Adrenal gland (tissue), 12 donors: ENCODE data around the gene STK35. TPM values are rescaled to one million over a fixed set of nuclear protein-coding genes. Genes with fewer than 3 reads are reported as not detected.

Source experiments
- DNase-seq, 7 donors: peaks; one replicate each; pipeline ENCODE4 v3.0.0-alpha.2; 2019 to 2020
- H3K27ac ChIP-seq, 5 donors: fragments of 200-600 bp; sonication (generic) in 4 of 5; 1 replicate in 3 of 5; 2 replicates in 2 of 5; pipeline versions ENCODE4 v1.5.1 to v1.8.0; 2016 to 2020; ENCODE audit warnings: mild to moderate bottlenecking in 1 of 5
- H3K27me3 ChIP-seq: fragments of 200-600 bp; 2 replicates; pipeline ENCODE4 v1.8.0; 2021
- H3K36me3 ChIP-seq, 2 donors: fragments of 200-600 bp; replicated peaks in 1 of 2; 1 replicate in 1 of 2; 2 replicates in 1 of 2; pipeline versions ENCODE4 v1.5.1 to v1.8.0; 2018 to 2022
- H3K4me1 ChIP-seq, 2 donors: fragments of 200-600 bp; replicated peaks in 1 of 2; 1 replicate in 1 of 2; 2 replicates in 1 of 2; pipeline versions ENCODE4 v1.5.1 to v1.8.0; 2018 to 2021
- H3K4me3 ChIP-seq, 4 donors: fragments of 200-600 bp; sonication (generic) in 3 of 4; one replicate each; pipeline ENCODE4 v1.5.1; 2016 to 2018
- H3K9me3 ChIP-seq, 3 donors: fragments of 200-600 bp; sonication (generic) in 1 of 3; replicated peaks in 1 of 3; 1 replicate in 2 of 3; 2 replicates in 1 of 3; pipeline versions ENCODE4 v1.5.1 to v1.8.0; 2016 to 2021
- CTCF ChIP-seq, 6 experiments: fragments of 450-650 bp in 4 of 6; fragments of 200-600 bp in 2 of 6; sonication (generic) in 1 of 6; IDR thresholded peaks; 1 replicate in 5 of 6; 2 replicates in 1 of 6; pipeline versions ENCODE4 v1.5.1 to v1.8.0; 2016 to 2021; ENCODE audit warnings: antibody characterized with exemption in 6 of 6, mild to moderate bottlenecking in 2 of 6, moderate library complexity in 1 of 6
- POLR2A ChIP-seq, 2 donors: fragments of 450-650 bp; IDR thresholded peaks; one replicate each; pipeline ENCODE4 v1.6.1; 2017; ENCODE audit warnings: antibody characterized with exemption in 2 of 2, mild to moderate bottlenecking in 2 of 2, moderate library complexity in 1 of 2
- WGBS, 4 donors: extraction: QIAGEN DNeasy Blood & Tissue Kit in 2 of 4; methylation state at CpG; one replicate each; pipeline versions ENCODE4 v1.1.5 to v1.1.7; 2013 to 2017; 5-methylcytosine and 5-hydroxymethylcytosine counted together
- intact Hi-C, 2 donors: fragments of 100-400 bp; cut with DNase I; formaldehyde crosslinking; loops; one replicate each; pipeline versions ENCODE4 v1.14.1 to v1.15.0; 2022 to 2023
- polyA plus RNA-seq, 3 donors: library from polyadenylated mRNA; stranded (reverse); fragments of 200-250 nt in 2 of 3; fragments of 350-450 nt in 1 of 3; fragmentation: Illumina TruSeq in 1 of 3; extraction: RNeasy Lipid Tissue Mini Kit (QIAGEN cat#74804) in 1 of 3; gene quantifications; one replicate each; pipeline ENCODE4 v1.2.3, GENCODE V29; 2013 to 2014
- total RNA-seq, 9 donors: library from RNA; depleted of rRNA in 4 of 9; stranded (reverse); fragments of >200 nt in 4 of 9; fragments of 120-200 nt in 1 of 9; fragmentation: NEBNext Ultra II Directional in 1 of 9; extraction: Animal tissue kit (Norgen Biotek cat#: 25700) in 1 of 9; gene quantifications; one replicate each; pipeline versions ENCODE4 v1.1.0 to v1.2.4, GENCODE V29; 2013 to 2023
- donor health status: healthy with polysubstance abuse.
- donor health status: Bipolar disorder and iron deficiency.
- donor health status: DM: yes; HTN: yes; CAD: no.
- donor health status: DM: no; HTN: no; CAD: no.
- donor health status: DM: no; HTN: no; CAD: no.
- donor health status: DM: yes; HTN: yes; CAD: no.

STK35 gene
- total and polyA plus RNA-seq, 12 donors = 7.2 to 32.8 (median 20.9) TPM

GRCh38 chr20:2093883-2094282 is 7.7 kb upstream of the STK35 start:
- H3K27me3 ChIP-seq = no peaks in the 10 kb centered on the region
- WGBS, 4 donors = 46 to 61% (median 52%) methylated on average over 8 of the region's 8 CpGs
- intact Hi-C loops = loop anchor here in 1 of 2 donors (5.0 kb wide), 1 partner anchor 78 kb away; no protein-coding TSS in a partner anchor

GRCh38 chr20:2101865-2102584 is 398 bp downstream of the STK35 start:
- Histone ChIP-seq H3K9me3 (no peaks in the 10 kb centered on the region), H3K36me3 (peaks cover 0 to 6% of the 10 kb centered on the region in 2 donors), H3K27ac (peak overlapping the region; percentile 96 to 99 (median 99)), H3K27me3 (no peaks in the 10 kb centered on the region), H3K4me1 (peaks cover 29 to 47% of the 10 kb centered on the region in 2 donors), H3K4me3 (peak overlapping the region; percentile 70 to 96 (median 80))
- peak; percentile 91 to 96 (median 93) for DNase-seq
- TF ChIP-seq CTCF (IDR thresholded peaks at IDR 0.05) (peak in 4 of 6 experiments; percentile 7 to 50 (median 27)), POLR2A (IDR thresholded peaks at IDR 0.05) (peak; percentile 55 to 80)
- intact Hi-C loops = loop anchor here in 1 of 2 donors (10.0 kb wide), 2 partner anchors 137 to 353 kb away; no protein-coding TSS in a partner anchor
- 0 to 1% (median 1%) methylated on average over 18 to 64 of the region's 64 CpGs for WGBS, 4 donors

More at GRCh38 chr20:2093883-2094282, 7.7 kb upstream of the STK35 start:
- no peaks in the 10 kb centered on the region for H3K9me3 ChIP-seq
- no peak for DNase-seq
- no peak overlapping the region for H3K27ac ChIP-seq
- no peaks in the 10 kb centered on the region for H3K4me1 ChIP-seq
- TF ChIP-seq CTCF (IDR thresholded peaks at IDR 0.05) = no peak
- H3K36me3 ChIP-seq = no peaks in the 10 kb centered on the region
- no peak overlapping the region for H3K4me3 ChIP-seq

GRCh38 chr20:2102585-2103460 is 1.2 kb downstream of the STK35 start:
- intact Hi-C loops = loop anchor here in 1 of 2 donors (10.0 kb wide), 2 partner anchors 138 to 352 kb away; no protein-coding TSS in a partner anchor
- H3K27me3 ChIP-seq = no peaks in the 10 kb centered on the region
- H3K9me3 ChIP-seq = no peaks in the 10 kb centered on the region
- 0 to 2% (median 1%) methylated on average over 9 to 95 of the region's 95 CpGs for WGBS, 4 donors
- peaks cover 0 to 6% of the 10 kb centered on the region in 2 donors for H3K36me3 ChIP-seq
- peaks cover 35 to 55% of the 10 kb centered on the region in 2 donors for H3K4me1 ChIP-seq
- H3K27ac ChIP-seq = peak overlapping the region; percentile 96 to 99 (median 99)
- peak overlapping the region; percentile 70 to 96 (median 80) for H3K4me3 ChIP-seq
- TF ChIP-seq CTCF (IDR thresholded peaks at IDR 0.05) = peak in 2 of 6 experiments; percentile 5 to 15
- peak; percentile 55 to 57 for TF ChIP-seq POLR2A (IDR thresholded peaks at IDR 0.05)
- DNase-seq = peak; percentile 85 to 90 (median 88)
